A549 treated with CORT108297 at 1 μM for 4 hours (cell line): ENCODE results near the gene NXT2. TPM values are rescaled to one million over a fixed set of nuclear protein-coding genes. Genes with fewer than 3 reads are reported as not detected.

ENCODE experiments used
- total RNA-seq: library from RNA; stranded (reverse); fragments of 200-300 nt; extraction: Qiagen RNA extraction; gene quantifications from 5 replicates; pipeline ENCODE4 v1.2.3, GENCODE V29; 2022

NXT2 gene
- 8.5 to 10.9 TPM (median 9.9 TPM) in 5 replicates for total RNA-seq

GRCh38 chrX:109536439-109537323, at the start of gene NXT2:
Gene NXT2 (plus strand): TSS chrX:109536844. CDS start chrX:109537007, 163 bp downstream.

Other genes with a start within 250 kb of the NXT2 start
- not detected in 5 replicates for gene GUCY2F, start 54.8 kb upstream of the NXT2 start, total RNA-seq
- 0.06 to 0.20 TPM (median 0.09 TPM) in 4 of 5 replicates, not detected in the other for gene KCNE5, start 88.3 kb downstream of the NXT2 start, total RNA-seq
- 18.7 to 31.6 TPM (median 23.7 TPM) in 5 replicates for gene ACSL4, start 196.4 kb downstream of the NXT2 start, total RNA-seq